ENCODE results near the gene NANP. TPM values are rescaled to one million over a fixed set of nuclear protein-coding genes. Genes with fewer than 3 reads are reported as not detected.
"Not testable (repeated sequence)": the region's sequence is repeated elsewhere in the genome, so short reads cannot be mapped to it uniquely, and the experiment has no call there.

NANP gene
- total RNA-seq, 4 donors from 2014 or later = 2.1 to 5.4 (median 4.8) TPM

DNA sequence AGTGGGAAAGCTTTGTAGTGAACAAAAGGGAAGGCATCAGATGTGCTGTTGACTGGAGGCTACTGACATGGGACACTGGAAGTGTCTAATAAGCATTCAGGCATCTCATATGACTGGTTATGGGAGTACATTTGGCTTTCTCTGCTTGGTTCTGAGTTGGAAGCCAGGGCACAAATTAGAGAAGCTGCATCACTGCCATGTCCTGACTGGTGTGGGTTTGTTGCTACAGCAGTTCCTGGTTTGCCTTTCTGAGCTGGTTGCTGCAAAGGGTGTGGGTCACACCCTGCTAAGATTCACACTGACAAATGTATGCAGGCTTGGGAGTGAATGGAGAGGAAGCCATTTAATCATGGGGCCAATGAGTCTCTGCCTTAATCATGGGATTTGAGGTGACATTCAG lies 36.2 kb upstream of the NANP start:
- TF ChIP-seq, protein P1, sequence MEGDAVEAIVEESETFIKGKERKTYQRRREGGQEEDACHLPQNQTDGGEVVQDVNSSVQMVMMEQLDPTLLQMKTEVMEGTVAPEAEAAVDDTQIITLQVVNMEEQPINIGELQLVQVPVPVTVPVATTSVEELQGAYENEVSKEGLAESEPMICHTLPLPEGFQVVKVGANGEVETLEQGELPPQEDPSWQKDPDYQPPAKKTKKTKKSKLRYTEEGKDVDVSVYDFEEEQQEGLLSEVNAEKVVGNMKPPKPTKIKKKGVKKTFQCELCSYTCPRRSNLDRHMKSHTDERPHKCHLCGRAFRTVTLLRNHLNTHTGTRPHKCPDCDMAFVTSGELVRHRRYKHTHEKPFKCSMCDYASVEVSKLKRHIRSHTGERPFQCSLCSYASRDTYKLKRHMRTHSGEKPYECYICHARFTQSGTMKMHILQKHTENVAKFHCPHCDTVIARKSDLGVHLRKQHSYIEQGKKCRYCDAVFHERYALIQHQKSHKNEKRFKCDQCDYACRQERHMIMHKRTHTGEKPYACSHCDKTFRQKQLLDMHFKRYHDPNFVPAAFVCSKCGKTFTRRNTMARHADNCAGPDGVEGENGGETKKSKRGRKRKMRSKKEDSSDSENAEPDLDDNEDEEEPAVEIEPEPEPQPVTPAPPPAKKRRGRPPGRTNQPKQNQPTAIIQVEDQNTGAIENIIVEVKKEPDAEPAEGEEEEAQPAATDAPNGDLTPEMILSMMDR (IDR thresholded peaks at IDR 0.05) = no peak
- TF ChIP-seq POLR2A (IDR thresholded peaks at IDR 0.05) = no peak
- Histone ChIP-seq H3K36me3 (peaks cover 0 to 10% (median 0%) of the 10 kb centered on the region in 3 donors), H3K27me3 (no peaks in the 10 kb centered on the region), H3K4me1 (peaks cover 0 to 19% (median 0%) of the 10 kb centered on the region in 3 donors), H3K27ac (peak overlapping the region in 3 of 4 donors; percentile 56 to 77 (median 61)), H3K9me3 (no peaks in the 10 kb centered on the region), H3K4me3 (no peak overlapping the region)
- DNase-seq = no peak
- intact Hi-C loops (cut with DNase I) = no loop called here

DNA sequence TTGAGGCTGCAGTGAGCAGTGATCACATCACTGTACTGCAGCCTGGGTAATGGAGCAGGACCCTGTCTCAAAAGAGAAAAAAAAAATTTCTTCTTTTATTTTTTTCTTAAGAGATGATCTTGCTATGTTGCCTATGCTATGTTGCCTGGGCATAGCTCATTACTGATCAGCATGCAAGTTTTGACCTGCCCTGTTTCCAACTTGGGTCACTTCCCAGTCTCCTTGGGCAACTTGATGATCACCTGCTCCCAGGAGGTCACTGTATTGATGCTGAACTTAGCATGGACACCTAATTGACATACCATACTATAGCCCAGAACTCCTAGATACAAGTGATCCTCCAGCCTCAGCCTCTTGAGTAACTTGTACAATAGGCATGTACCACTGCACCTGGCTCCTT lies 30.7 kb upstream of the NANP start:
- no peak for DNase-seq
- peaks cover 0 to 11% (median 0%) of the 10 kb centered on the region in 3 donors for H3K4me1 ChIP-seq
- peaks cover 0 to 13% (median 0%) of the 10 kb centered on the region in 3 donors for H3K36me3 ChIP-seq
- H3K4me3 ChIP-seq = no peak overlapping the region
- H3K27ac ChIP-seq = no peak overlapping the region
- no peaks in the 10 kb centered on the region for H3K27me3 ChIP-seq
- intact Hi-C loops (cut with DNase I) = no loop called here
- TF ChIP-seq, protein P1 (IDR thresholded peaks at IDR 0.05) = no peak
- TF ChIP-seq POLR2A (IDR thresholded peaks at IDR 0.05) = no peak
- no peaks in the 10 kb centered on the region for H3K9me3 ChIP-seq

DNA sequence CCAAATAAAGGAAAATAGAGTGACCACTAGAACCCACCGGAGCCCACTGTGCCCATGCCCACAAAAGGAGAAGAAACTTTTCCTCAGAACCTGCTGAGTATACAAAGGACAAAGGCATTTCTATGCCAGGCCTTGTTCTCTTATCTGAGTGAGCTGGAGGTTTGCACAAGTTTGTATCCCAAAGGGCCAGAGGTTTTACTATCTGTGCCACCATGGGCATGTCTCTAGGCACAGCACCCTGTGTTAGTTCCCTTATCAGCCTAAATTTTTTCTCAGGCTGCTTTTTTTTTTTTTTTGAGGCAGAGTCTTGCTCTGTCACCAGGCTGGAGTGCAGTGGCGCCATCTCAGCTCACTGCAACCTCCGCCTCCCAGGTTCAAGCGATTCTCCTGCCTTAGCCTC lies 29.1 kb upstream of the NANP start:
- intact Hi-C loops (cut with DNase I); H3K27me3 ChIP-seq; H3K9me3 ChIP-seq; H3K4me1 ChIP-seq; DNase-seq; H3K4me3 ChIP-seq; H3K27ac ChIP-seq: not testable (repeated sequence)
- WGBS, 2 donors = 95 to 97% methylated on average over 4 of the region's 4 CpGs
- H3K36me3 ChIP-seq = peaks cover 0 to 21% (median 0%) of the 10 kb centered on the region in 3 donors

DNA sequence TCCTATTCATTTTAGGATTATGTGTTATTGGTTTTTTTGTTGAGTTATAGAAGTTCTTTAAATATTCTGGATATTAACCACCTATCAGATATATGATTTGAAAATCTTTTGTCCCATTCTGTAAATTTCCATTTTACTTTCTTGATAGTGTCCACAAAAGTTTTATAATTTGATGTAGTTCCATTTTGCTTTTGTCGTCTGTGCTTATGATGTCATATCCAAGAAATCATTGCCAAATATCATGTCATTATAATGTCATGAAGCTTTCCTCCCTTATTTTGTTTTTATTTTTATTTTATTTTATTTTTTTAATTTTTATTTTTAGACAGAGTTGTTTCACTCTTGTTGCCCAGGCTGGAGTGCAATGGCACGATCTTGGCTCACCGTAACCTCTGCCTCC lies 21.0 kb upstream of the NANP start:
- no peaks in the 10 kb centered on the region for H3K4me1 ChIP-seq
- H3K27ac ChIP-seq = no peak overlapping the region
- no peaks in the 10 kb centered on the region for H3K27me3 ChIP-seq
- intact Hi-C loops (cut with DNase I) = no loop called here
- no peak overlapping the region for H3K4me3 ChIP-seq
- DNase-seq = no peak
- H3K9me3 ChIP-seq = no peaks in the 10 kb centered on the region
- peaks cover 0 to 55% (median 0%) of the 10 kb centered on the region in 3 donors for H3K36me3 ChIP-seq
- WGBS, 2 donors = 97 to 98% methylated on average over 3 of the region's 3 CpGs
- TF ChIP-seq, protein P1 (IDR thresholded peaks at IDR 0.05) = no peak
- no peak for TF ChIP-seq POLR2A (IDR thresholded peaks at IDR 0.05)

DNA sequence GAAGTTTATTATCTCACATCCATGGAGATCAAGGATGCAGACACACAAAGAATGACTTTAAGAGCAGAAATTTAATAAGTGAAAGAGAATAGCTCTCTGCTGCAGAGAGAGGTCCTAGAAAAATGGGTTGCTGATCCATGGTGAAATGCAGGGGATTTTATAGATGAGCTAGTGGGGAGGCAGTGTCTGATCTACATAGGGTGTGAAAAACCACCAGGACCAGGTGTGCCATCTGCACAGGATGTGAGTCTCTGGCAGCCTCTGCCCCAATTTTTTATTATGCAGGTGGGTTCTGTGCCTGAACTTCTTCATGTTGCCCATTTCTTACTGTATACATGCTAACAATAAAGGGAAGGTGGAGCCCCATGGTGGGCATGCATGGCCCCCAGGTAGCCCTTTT lies 19.9 kb upstream of the NANP start:
- TF ChIP-seq POLR2A (IDR thresholded peaks at IDR 0.05) = no peak
- H3K9me3 ChIP-seq = no peaks in the 10 kb centered on the region
- H3K4me3 ChIP-seq = no peak overlapping the region
- intact Hi-C loops (cut with DNase I) = no loop called here
- no peaks in the 10 kb centered on the region for H3K27me3 ChIP-seq
- no peak for DNase-seq
- no peaks in the 10 kb centered on the region for H3K4me1 ChIP-seq
- H3K36me3 ChIP-seq = peaks cover 0 to 49% (median 0%) of the 10 kb centered on the region in 3 donors
- H3K27ac ChIP-seq = no peak overlapping the region

DNA sequence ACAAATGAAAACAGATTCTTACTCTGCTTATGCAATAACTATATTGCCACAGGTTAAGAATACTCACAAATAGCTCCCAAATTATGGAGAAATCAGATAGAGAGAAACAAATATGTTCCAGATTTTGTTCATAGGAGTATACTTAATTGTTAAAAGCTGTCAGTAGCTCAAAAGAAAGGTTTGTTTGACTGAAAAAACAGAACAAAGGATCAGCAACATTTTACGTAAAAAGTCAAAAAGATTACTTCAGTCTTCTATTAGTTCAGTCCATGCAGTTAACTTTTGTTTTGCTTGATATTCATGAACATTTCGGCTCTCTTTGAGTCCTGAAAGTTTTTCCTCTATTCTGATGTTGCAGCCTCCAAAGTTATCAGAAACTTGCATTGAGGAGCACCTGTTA lies 13.4 kb upstream of the NANP start:
- TF ChIP-seq, protein P1 (IDR thresholded peaks at IDR 0.05) = no peak
- no peak for TF ChIP-seq POLR2A (IDR thresholded peaks at IDR 0.05)
- intact Hi-C loops (cut with DNase I) = no loop called here

More for the DNA sequence above, 13.4 kb upstream of the NANP start:
- H3K4me3 ChIP-seq = no peak overlapping the region
- H3K27ac ChIP-seq = no peak overlapping the region
- H3K4me1 ChIP-seq = peaks cover 0 to 8% (median 0%) of the 10 kb centered on the region in 3 donors
- H3K36me3 ChIP-seq = peaks cover 0 to 36% (median 0%) of the 10 kb centered on the region in 3 donors
- no peak for DNase-seq
- 94 to 96% methylated on average over 2 of the region's 2 CpGs for WGBS, 2 donors
- no peaks in the 10 kb centered on the region for H3K27me3 ChIP-seq
- H3K9me3 ChIP-seq = no peaks in the 10 kb centered on the region

Measured in esophagus squamous epithelium (tissue), 5 donors.